HG02763 (cell line): Measurements from ENCODE around the gene B4GALT6.

Experiments used
- ATAC-seq: cut with Tn5 transposase; IDR thresholded peaks from one replicate; pipeline ENCODE4 v1.9.1; 2021; ENCODE audit warnings: mild to moderate bottlenecking, moderate library complexity; ENCODE audit not compliant: unreplicated experiment

The B4GALT6 gene

DNA sequence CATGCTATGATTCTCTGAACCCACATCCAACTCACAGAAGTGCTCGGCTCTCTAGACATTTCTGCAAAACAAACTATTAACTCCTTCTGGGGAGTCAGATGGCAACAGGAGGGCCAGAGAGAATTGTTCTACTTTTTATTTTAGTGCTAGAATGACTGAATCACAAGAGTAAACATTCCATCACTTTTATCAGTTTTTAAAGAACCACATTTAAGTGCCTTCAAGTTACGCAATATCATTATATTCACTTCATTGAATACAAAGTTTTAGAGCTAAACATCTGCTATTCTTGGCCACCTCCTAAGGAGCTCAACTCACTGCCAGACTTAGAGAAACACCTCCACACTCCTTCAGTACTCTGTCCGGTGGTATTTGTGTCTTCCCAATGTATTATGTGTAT, 22.4 kb downstream of the B4GALT6 start:
- ATAC-seq = no peak

DNA sequence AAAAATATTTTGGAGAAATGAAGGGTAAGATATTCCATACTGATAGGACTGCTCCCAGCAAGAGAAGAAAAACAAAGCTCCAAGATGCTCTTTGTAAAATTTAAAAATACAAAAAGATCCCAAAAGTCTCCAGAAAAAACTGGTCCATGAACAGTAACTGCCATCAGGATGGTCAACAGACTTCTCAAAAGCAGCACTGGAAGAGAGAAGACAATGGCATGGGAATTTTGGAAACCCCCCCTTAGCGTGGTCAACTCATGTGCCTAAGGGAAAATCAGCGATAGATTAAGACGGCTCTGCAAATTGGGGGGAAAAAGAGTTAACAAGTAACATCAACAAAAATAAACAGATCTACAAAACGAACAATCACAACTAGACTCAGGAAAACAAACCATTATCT, 23.6 kb downstream of the B4GALT6 start:
- ATAC-seq = no peak

DNA sequence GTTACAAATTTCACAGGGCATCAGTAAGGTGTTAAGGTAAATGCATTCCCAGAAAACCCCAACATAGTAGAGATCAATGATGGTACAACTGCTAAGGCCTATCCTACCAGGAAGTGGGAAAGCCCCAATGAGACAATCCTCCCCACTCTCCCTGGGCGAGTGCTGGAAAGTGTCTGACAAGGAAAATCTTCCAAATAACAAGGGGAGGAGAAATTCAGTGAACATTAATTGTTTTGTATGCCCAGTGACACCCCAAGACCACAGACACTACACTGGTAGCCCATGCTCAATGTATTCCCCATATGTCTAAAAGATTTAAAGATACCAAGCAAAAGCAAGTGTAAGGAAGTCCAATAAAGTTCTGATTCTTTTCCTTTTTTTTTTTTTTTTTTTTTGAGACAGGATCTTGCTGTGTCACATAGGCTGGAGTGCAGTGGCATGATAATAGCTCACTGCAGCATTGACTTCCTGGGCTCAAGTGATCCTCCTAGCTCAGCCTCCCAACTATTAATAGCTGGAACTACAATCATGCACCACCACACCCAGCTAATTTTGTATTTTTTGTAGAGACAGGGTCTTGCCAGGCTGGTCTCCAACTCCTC, 24.7 kb downstream of the B4GALT6 start:
- no peak for ATAC-seq

- ATAC-seq = peak; percentile 52
Observed at GRCh38 chr18:31658670-31659575, 25.5 kb downstream of the B4GALT6 start.

- ATAC-seq = peak; percentile 80
Observed at GRCh38 chr18:31657823-31658669, 26.3 kb downstream of the B4GALT6 start.

GRCh38 chr18:31656754-31657153, 27.6 kb downstream of the B4GALT6 start:
- no peak for ATAC-seq

- no peak for ATAC-seq
Observed at GRCh38 chr18:31655354-31655753, 29.0 kb downstream of the B4GALT6 start.

GRCh38 chr18:31652877-31653276, 31.5 kb downstream of the B4GALT6 start:
- ATAC-seq = no peak

- ATAC-seq = no peak
Observed at GRCh38 chr18:31652357-31652756, 32.0 kb downstream of the B4GALT6 start.

- no peak for ATAC-seq
Observed at GRCh38 chr18:31651369-31651768, 33.0 kb downstream of the B4GALT6 start.

DNA sequence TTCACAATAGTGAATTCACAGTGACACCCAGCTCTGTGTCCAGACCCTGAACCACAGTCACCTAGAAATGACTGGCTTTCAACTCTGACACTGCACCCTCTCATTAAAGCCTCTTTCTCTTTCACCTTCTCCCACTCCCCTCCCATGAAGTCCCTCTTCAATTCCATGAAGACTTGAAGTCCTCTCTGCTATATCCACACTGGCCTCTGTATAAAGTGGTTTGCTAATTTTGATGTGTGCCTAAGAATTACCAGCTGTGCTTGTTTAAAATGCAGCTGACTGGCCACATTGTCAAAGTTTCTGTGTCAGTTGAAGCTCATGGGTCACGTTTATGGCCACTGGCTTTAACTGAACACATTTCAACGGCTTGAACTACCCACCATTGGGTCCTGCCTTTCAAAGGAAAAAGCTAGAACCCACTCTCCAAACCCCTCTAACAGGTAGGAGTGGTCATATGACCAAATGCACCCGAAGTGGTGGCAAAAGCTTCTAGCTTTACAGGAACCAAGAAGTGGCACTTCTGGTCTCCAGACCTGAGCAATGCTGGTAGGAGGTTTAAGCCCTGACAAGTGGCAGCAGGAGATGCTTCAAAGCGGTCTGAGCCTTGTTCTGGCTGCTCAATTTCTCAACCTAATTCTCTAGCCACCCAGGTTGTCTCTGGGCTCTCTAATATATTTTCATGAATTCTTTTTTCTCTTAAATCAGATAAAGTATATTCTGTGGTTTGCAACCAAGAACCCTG, 34.2 kb downstream of the B4GALT6 start:
- peak; percentile 38 for ATAC-seq

- no peak for ATAC-seq
Observed at GRCh38 chr18:31649449-31649848, 34.9 kb downstream of the B4GALT6 start.

GRCh38 chr18:31648966-31649429, 35.4 kb downstream of the B4GALT6 start:
- ATAC-seq = peak; percentile 79

GRCh38 chr18:31648458-31648857, 35.9 kb downstream of the B4GALT6 start:
- ATAC-seq = no peak

DNA sequence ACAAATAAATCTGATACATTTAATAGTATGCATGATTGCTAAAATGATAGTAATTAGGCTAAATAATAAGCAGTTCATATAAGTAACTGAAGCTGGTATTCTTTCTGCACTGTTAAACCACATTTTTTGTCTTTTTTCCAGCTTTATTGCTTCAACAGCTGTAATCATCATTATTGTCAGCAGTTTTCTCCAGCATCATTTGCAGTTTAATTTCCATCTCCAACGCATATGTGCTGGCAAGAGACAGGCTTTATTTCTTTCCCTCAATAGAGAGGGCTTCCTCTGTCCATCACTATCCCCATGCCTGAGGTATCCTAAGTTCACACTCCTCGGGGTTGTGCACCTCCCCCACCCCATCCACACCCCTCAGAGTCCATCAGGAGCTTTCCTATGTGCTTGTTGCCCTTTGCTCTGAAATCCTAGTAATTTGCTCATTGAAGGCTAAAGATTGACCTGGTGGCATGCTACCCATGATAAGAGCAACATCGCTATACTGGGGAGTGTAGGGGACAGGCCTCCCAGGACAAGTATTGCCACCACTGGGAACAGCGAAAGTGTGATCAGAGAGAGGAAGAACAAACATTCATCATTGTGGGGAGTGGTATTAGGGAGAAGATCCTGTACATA, 37.1 kb downstream of the B4GALT6 start:
- ATAC-seq = no peak

GRCh38 chr18:31646332-31647126, 37.9 kb downstream of the B4GALT6 start:
- no peak for ATAC-seq

DNA sequence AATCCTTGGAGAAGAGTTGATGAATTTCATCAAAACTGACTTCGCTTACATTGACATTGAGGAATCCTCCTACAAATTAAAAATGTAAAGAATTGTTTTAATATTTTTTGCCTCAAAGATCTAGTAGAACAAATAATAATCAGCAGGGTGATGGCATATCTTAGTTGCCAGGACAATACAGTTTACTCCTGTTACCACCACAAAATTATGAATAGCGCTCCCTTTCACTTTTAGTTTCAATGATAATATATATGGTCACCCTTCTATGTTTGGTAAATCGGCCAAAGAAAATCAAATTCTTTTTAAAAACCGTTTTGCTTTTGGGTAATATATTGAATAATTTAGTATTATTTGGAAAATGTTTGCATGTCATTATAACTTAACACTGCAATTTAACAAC, 39.0 kb downstream of the B4GALT6 start:
- ATAC-seq = no peak

GRCh38 chr18:31643003-31643402, 41.4 kb downstream of the B4GALT6 start:
- no peak for ATAC-seq

DNA sequence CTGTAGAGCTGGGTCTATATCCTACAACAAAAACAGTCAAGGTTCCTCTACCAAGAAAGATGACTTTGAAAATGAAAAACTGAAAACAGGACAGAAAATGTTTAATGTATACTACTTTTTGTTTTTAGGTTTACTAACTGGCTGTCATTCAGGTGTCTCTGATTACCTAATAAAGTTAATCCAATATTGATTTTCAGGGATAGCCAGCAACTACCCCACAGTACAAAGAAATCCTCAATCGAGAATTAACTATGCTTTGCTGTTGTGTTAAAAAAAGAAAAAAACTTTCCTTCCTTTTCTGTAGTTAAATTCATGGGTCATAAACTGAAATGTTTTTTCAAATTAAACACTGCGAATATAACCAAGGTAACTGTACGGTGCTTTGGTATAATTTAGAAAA, 46.9 kb downstream of the B4GALT6 start:
- ATAC-seq = no peak
